GM23338 (cell line): ENCODE results near the gene HBS1L. TPM values are rescaled to one million over a fixed set of nuclear protein-coding genes. Genes with fewer than 3 reads are reported as not detected.

Source experiments
- ATAC-seq: fragments of 200-7000 bp; cut with Tn5 transposase; 3 replicates; pipeline ENCODE4 v1.9.1; 2020
- DNase-seq: peaks from one replicate; pipeline ENCODE4 v3.0.0-alpha.2; 2015; ENCODE audit warnings: low spot score
- H2AFZ ChIP-seq: fragments of 200-600 bp; sonication (generic); 2 replicates; pipeline ENCODE4 v1.8.0; 2016; ENCODE audit warnings: antibody characterized with exemption, mild to moderate bottlenecking, moderate library complexity
- H3F3A ChIP-seq: fragments of 200-600 bp; sonication (generic); replicated peaks from 2 replicates; pipeline ENCODE4 v1.8.0; 2017; ENCODE audit warnings: antibody characterized with exemption, mixed run types, low read depth
- H3K27ac ChIP-seq: fragments of 200-600 bp; sonication (generic); 2 replicates; pipeline ENCODE4 v1.6.1; 2016; ENCODE audit warnings: low read depth
- H3K27me3 ChIP-seq: fragments of 200-600 bp; sonication (generic); 2 replicates; pipeline ENCODE4 v1.8.0; 2016; ENCODE audit warnings: mild to moderate bottlenecking, mixed run types, moderate library complexity; ENCODE audit not compliant: insufficient read depth
- H3K36me3 ChIP-seq: fragments of 200-600 bp; sonication (generic); 2 replicates; pipeline ENCODE4 v1.8.0; 2016; ENCODE audit warnings: mild to moderate bottlenecking; ENCODE audit not compliant: insufficient read depth
- H3K4me1 ChIP-seq: fragments of 200-600 bp; sonication (generic); 2 replicates; pipeline ENCODE4 v1.8.0; 2016; ENCODE audit warnings: mild to moderate bottlenecking, moderate library complexity; ENCODE audit not compliant: insufficient read depth
- H3K4me2 ChIP-seq: fragments of 200-600 bp; sonication (generic); 2 replicates; pipeline ENCODE4 v1.7.1; 2017; ENCODE audit warnings: mixed run types
- H3K4me3 ChIP-seq: fragments of 200-600 bp; sonication (generic); 2 replicates; pipeline ENCODE4 v1.6.1; 2016; ENCODE audit warnings: mixed run types
- H3K79me2 ChIP-seq: fragments of 200-600 bp; sonication (generic); replicated peaks from 2 replicates; pipeline ENCODE4 v1.8.0; 2017; ENCODE audit warnings: mild to moderate bottlenecking; ENCODE audit not compliant: insufficient read depth
- H3K9me2 ChIP-seq: fragments of 200-600 bp; sonication (generic); 2 replicates; pipeline ENCODE4 v1.8.0; 2017; ENCODE audit not compliant: insufficient read depth
- H4K20me1 ChIP-seq: fragments of 200-600 bp; sonication (generic); replicated peaks from 2 replicates; pipeline ENCODE4 v1.8.0; 2017; ENCODE audit warnings: mild to moderate bottlenecking; ENCODE audit not compliant: insufficient read depth
- H3K27ac Mint-ChIP-seq: 2 replicates; pipeline ENCODE4 v1.8.0; 2020; ENCODE audit warnings: inconsistent platforms, mild to moderate bottlenecking, moderate library complexity, mixed read lengths
- H3K27me3 Mint-ChIP-seq: 3 replicates; pipeline ENCODE4 v1.8.0; 2022; ENCODE audit warnings: low read depth, mild to moderate bottlenecking, moderate library complexity, mixed read lengths, inconsistent platforms; ENCODE audit not compliant: insufficient read depth, poor library complexity
- H3K36me3 Mint-ChIP-seq: 3 replicates; pipeline ENCODE4 v1.8.0; 2021; ENCODE audit warnings: low read depth, mild to moderate bottlenecking, inconsistent platforms, moderate library complexity, mixed read lengths
- H3K4me1 Mint-ChIP-seq: 3 replicates; pipeline ENCODE4 v1.8.0; 2020; ENCODE audit warnings: mild to moderate bottlenecking, inconsistent platforms, mixed read lengths
- H3K4me3 Mint-ChIP-seq: 3 replicates; pipeline ENCODE4 v1.8.0; 2021; ENCODE audit warnings: moderate library complexity, mild to moderate bottlenecking, inconsistent platforms, mixed read lengths
- H3K9me3 Mint-ChIP-seq: 3 replicates; pipeline ENCODE4 v1.8.0; 2020; ENCODE audit warnings: moderate library complexity, mild to moderate bottlenecking, inconsistent platforms, mixed read lengths
- CREB1 ChIP-seq: fragments of 250-450 bp; sonication (Bioruptor Pico); IDR thresholded peaks from 2 replicates; pipeline ENCODE4 v1.5.0; 2020; ENCODE audit warnings: low read depth, mild to moderate bottlenecking, moderate library complexity
- EZH2 ChIP-seq: fragments of 200-600 bp; sonication (generic); IDR thresholded peaks from one replicate; pipeline ENCODE4 v1.8.0; 2017; ENCODE audit warnings: antibody characterized with exemption, mild to moderate bottlenecking, low read depth; ENCODE audit not compliant: unreplicated experiment
- EZH2phosphoT487 ChIP-seq: fragments of 200-600 bp; sonication (generic); IDR thresholded peaks from one replicate; pipeline ENCODE4 v1.8.1; 2018; ENCODE audit warnings: antibody characterized with exemption; ENCODE audit not compliant: unreplicated experiment
- JUNB ChIP-seq: IDR thresholded peaks from one replicate; pipeline ENCODE4 v1.6.1; 2016; ENCODE audit warnings: antibody characterized with exemption; ENCODE audit not compliant: unreplicated experiment
- NANOG ChIP-seq: IDR thresholded peaks from 2 replicates; pipeline ENCODE4 v1.6.1; 2016; ENCODE audit warnings: antibody characterized with exemption, borderline replicate concordance
- POLR2AphosphoS5 ChIP-seq: IDR thresholded peaks from 2 replicates; pipeline ENCODE4 v1.6.1; 2016; ENCODE audit warnings: antibody characterized with exemption, low read depth
- REST ChIP-seq: IDR thresholded peaks from one replicate; pipeline ENCODE4 v1.6.1; 2018; ENCODE audit warnings: antibody characterized with exemption; ENCODE audit not compliant: unreplicated experiment
- ZNF331 ChIP-seq: fragments of 250-450 bp; sonication (Bioruptor Pico); IDR thresholded peaks from 2 replicates; pipeline ENCODE4 v1.5.0; 2020; ENCODE audit warnings: low read depth, mild to moderate bottlenecking, moderate library complexity
- ZNF462 ChIP-seq: fragments of 250-450 bp; sonication (Bioruptor Pico); IDR thresholded peaks from 2 replicates; pipeline ENCODE4 v1.5.0; 2020; ENCODE audit warnings: mild to moderate bottlenecking, moderate library complexity
- polyA plus RNA-seq: library from polyadenylated mRNA; unstranded; fragments of >200 nt; fragmentation: Nextera tagmentation; extraction: Ambion mirVana; gene quantifications from 2 replicates; pipeline ENCODE4 v1.2.1, GENCODE V29; 2016
- total RNA-seq: library from RNA; depleted of rRNA; stranded (reverse); fragments of >200 nt; shearing (Covaris generic); gene quantifications from 2 replicates; pipeline ENCODE4 v1.2.3, GENCODE V29; 2014

HBS1L gene
- total and polyA plus RNA-seq, 2 experiments from 2014 or later = 59.9 to 94.1 TPM

- peaks cover 2% of the 10 kb centered on the region for H3K27me3 Mint-ChIP-seq
- ATAC-seq = no peak
Measured at GRCh38 chr6:134925800-134926199, 128.8 kb downstream of the HBS1L start.

GRCh38 chr6:134921721-134922261 is 132.8 kb downstream of the HBS1L start:
- H3K36me3 ChIP-seq = no peaks in the 10 kb centered on the region
- no peaks in the 10 kb centered on the region for H4K20me1 ChIP-seq
- Mint-ChIP-seq H3K27ac (no peak overlapping the region; the same call in 1 of the 2 replicates), H3K4me3 (no peak overlapping the region), H3K4me1 (peaks cover 3% of the 10 kb centered on the region), H3K9me3 (no peaks in the 10 kb centered on the region), H3K27me3 (no peaks in the 10 kb centered on the region), H3K36me3 (no peaks in the 10 kb centered on the region)
- no peak for ATAC-seq
- H3K4me2 ChIP-seq = no peak overlapping the region
- no peaks in the 10 kb centered on the region for H3K27me3 ChIP-seq
- H3K4me3 ChIP-seq = no peak overlapping the region
- H3F3A ChIP-seq = no peaks in the 10 kb centered on the region
- H3K27ac ChIP-seq = no peak overlapping the region
- H3K9me2 ChIP-seq = no peaks in the 10 kb centered on the region; the same call in none of the 2 replicates
- no peaks in the 10 kb centered on the region for H3K79me2 ChIP-seq
- H2AFZ ChIP-seq = peak overlapping the region; percentile 76
- no peak for DNase-seq
- no peaks in the 10 kb centered on the region for H3K4me1 ChIP-seq
- no peak for TF ChIP-seq EZH2phosphoT487
- TF ChIP-seq ZNF462 (CRISPR knock-in tag) = no peak
- no peak for TF ChIP-seq EZH2
- no peak for TF ChIP-seq NANOG
- no peak for TF ChIP-seq ZNF331 (CRISPR knock-in tag)

More at GRCh38 chr6:134925800-134926199, 128.8 kb downstream of the HBS1L start:
- DNase-seq = peak; percentile 24
- Histone ChIP-seq H2AFZ (0 out of 2 replicates have a peak overlapping the region, but pooled peaks have one; percentile 18), H3K27ac (no peak overlapping the region), H3F3A (no peaks in the 10 kb centered on the region), H3K4me3 (no peak overlapping the region), H4K20me1 (no peaks in the 10 kb centered on the region), H3K4me1 (no peaks in the 10 kb centered on the region), H3K36me3 (no peaks in the 10 kb centered on the region), H3K27me3 (no peaks in the 10 kb centered on the region), H3K79me2 (no peaks in the 10 kb centered on the region), H3K9me2 (no peaks in the 10 kb centered on the region; the same call in 1 of the 2 replicates), H3K4me2 (no peak overlapping the region)
- Mint-ChIP-seq H3K4me1 (peaks cover 3% of the 10 kb centered on the region), H3K4me3 (no peak overlapping the region), H3K36me3 (no peaks in the 10 kb centered on the region), H3K9me3 (no peaks in the 10 kb centered on the region), H3K27ac (no peak overlapping the region)
- TF ChIP-seq CREB1 (CRISPR knock-in tag) (no peak), EZH2phosphoT487 (no peak), POLR2AphosphoS5 (no peak), NANOG (no peak), ZNF331 (CRISPR knock-in tag) (no peak), JUNB (no peak), REST (no peak)
